IPS-15b (cell line): ENCODE measurements around the gene EMP1.

Source experiments
- H3K27me3 ChIP-seq: one replicate; pipeline ENCODE4 v1.6.1; 2013; ENCODE audit warnings: low read length; ENCODE audit not compliant: control insufficient read depth, insufficient read depth
- H3K36me3 ChIP-seq: one replicate; pipeline ENCODE4 v1.6.1; 2013; ENCODE audit warnings: low read length; ENCODE audit not compliant: control insufficient read depth, insufficient read depth
- H3K4me1 ChIP-seq: one replicate; pipeline ENCODE4 v1.6.1; 2013; ENCODE audit warnings: mild to moderate bottlenecking, low read length; ENCODE audit not compliant: control insufficient read depth, insufficient read depth
- H3K4me3 ChIP-seq: one replicate; pipeline ENCODE4 v1.5.1; 2013; ENCODE audit warnings: low read depth, low read length
- H3K9ac ChIP-seq: one replicate; pipeline ENCODE4 v1.6.1; 2013; ENCODE audit warnings: low read depth, mild to moderate bottlenecking, low read length
- H3K9me3 ChIP-seq: one replicate; pipeline ENCODE4 v1.6.1; 2013; ENCODE audit warnings: mild to moderate bottlenecking, low read length; ENCODE audit not compliant: control insufficient read depth, insufficient read depth

The EMP1 gene

GRCh38 chr12:13215056-13215455 lies 18.5 kb downstream of the EMP1 start:
- peaks cover 6% of the 10 kb centered on the region for H3K9me3 ChIP-seq
- peaks cover 6% of the 10 kb centered on the region for H3K4me1 ChIP-seq
- H3K4me3 ChIP-seq, result no peak overlapping the region
- no peaks in the 10 kb centered on the region for H3K36me3 ChIP-seq
- no peaks in the 10 kb centered on the region for H3K27me3 ChIP-seq
- H3K9ac ChIP-seq, result no peak overlapping the region

GRCh38 chr12:13218641-13219040 lies 22.1 kb downstream of the EMP1 start:
- Histone ChIP-seq H3K27me3 (no peaks in the 10 kb centered on the region), H3K4me1 (no peaks in the 10 kb centered on the region), H3K9ac (no peak overlapping the region), H3K4me3 (no peak overlapping the region), H3K36me3 (no peaks in the 10 kb centered on the region), H3K9me3 (peaks cover 6% of the 10 kb centered on the region)

GRCh38 chr12:13219320-13219719 lies 22.8 kb downstream of the EMP1 start:
- Histone ChIP-seq H3K9ac (no peak overlapping the region), H3K4me1 (no peaks in the 10 kb centered on the region), H3K36me3 (no peaks in the 10 kb centered on the region), H3K4me3 (no peak overlapping the region), H3K9me3 (peaks cover 6% of the 10 kb centered on the region), H3K27me3 (no peaks in the 10 kb centered on the region)

GRCh38 chr12:13220838-13221237 lies 24.3 kb downstream of the EMP1 start:
- no peak overlapping the region for H3K9ac ChIP-seq
- H3K27me3 ChIP-seq, result no peaks in the 10 kb centered on the region
- H3K4me1 ChIP-seq, result no peaks in the 10 kb centered on the region
- H3K4me3 ChIP-seq, result no peak overlapping the region
- peaks cover 6% of the 10 kb centered on the region for H3K9me3 ChIP-seq
- H3K36me3 ChIP-seq, result no peaks in the 10 kb centered on the region

GRCh38 chr12:13222076-13222475 lies 25.6 kb downstream of the EMP1 start:
- Histone ChIP-seq H3K4me1 (no peaks in the 10 kb centered on the region), H3K36me3 (no peaks in the 10 kb centered on the region), H3K9ac (no peak overlapping the region), H3K9me3 (peaks cover 6% of the 10 kb centered on the region), H3K4me3 (no peak overlapping the region), H3K27me3 (no peaks in the 10 kb centered on the region)

- Histone ChIP-seq H3K4me1 (no peaks in the 10 kb centered on the region), H3K9me3 (peaks cover 6% of the 10 kb centered on the region), H3K27me3 (no peaks in the 10 kb centered on the region), H3K4me3 (no peak overlapping the region), H3K9ac (no peak overlapping the region), H3K36me3 (no peaks in the 10 kb centered on the region)
These were observed 26.8 kb downstream of the EMP1 start for GRCh38 chr12:13223179-13223804.

- H3K4me3 ChIP-seq, result no peak overlapping the region
- no peaks in the 10 kb centered on the region for H3K4me1 ChIP-seq
- no peaks in the 10 kb centered on the region for H3K27me3 ChIP-seq
- peaks cover 2% of the 10 kb centered on the region for H3K9me3 ChIP-seq
- no peak overlapping the region for H3K9ac ChIP-seq
- H3K36me3 ChIP-seq, result no peaks in the 10 kb centered on the region
These were observed 27.4 kb downstream of the EMP1 start for GRCh38 chr12:13223941-13224340.

GRCh38 chr12:13227191-13227590 lies 30.7 kb downstream of the EMP1 start:
- no peaks in the 10 kb centered on the region for H3K9me3 ChIP-seq
- H3K4me1 ChIP-seq, result no peaks in the 10 kb centered on the region
- H3K4me3 ChIP-seq, result no peak overlapping the region
- H3K36me3 ChIP-seq, result no peaks in the 10 kb centered on the region
- H3K9ac ChIP-seq, result no peak overlapping the region
- no peaks in the 10 kb centered on the region for H3K27me3 ChIP-seq

GRCh38 chr12:13228579-13228978 lies 32.1 kb downstream of the EMP1 start:
- Histone ChIP-seq H3K36me3 (no peaks in the 10 kb centered on the region), H3K27me3 (no peaks in the 10 kb centered on the region), H3K9me3 (no peaks in the 10 kb centered on the region), H3K4me3 (no peak overlapping the region), H3K4me1 (no peaks in the 10 kb centered on the region), H3K9ac (no peak overlapping the region)

- Histone ChIP-seq H3K4me1 (no peaks in the 10 kb centered on the region), H3K9me3 (no peaks in the 10 kb centered on the region), H3K27me3 (no peaks in the 10 kb centered on the region), H3K36me3 (no peaks in the 10 kb centered on the region), H3K9ac (no peak overlapping the region), H3K4me3 (no peak overlapping the region)
These were observed 33.0 kb downstream of the EMP1 start for GRCh38 chr12:13229504-13229903.

GRCh38 chr12:13230500-13230899 lies 34.0 kb downstream of the EMP1 start:
- Histone ChIP-seq H3K27me3 (no peaks in the 10 kb centered on the region), H3K4me1 (no peaks in the 10 kb centered on the region), H3K36me3 (no peaks in the 10 kb centered on the region), H3K4me3 (no peak overlapping the region), H3K9ac (no peak overlapping the region), H3K9me3 (no peaks in the 10 kb centered on the region)

GRCh38 chr12:13233830-13234641 lies 37.5 kb downstream of the EMP1 start:
- H3K27me3 ChIP-seq, result no peaks in the 10 kb centered on the region
- no peaks in the 10 kb centered on the region for H3K36me3 ChIP-seq
- H3K9ac ChIP-seq, result no peak overlapping the region
- H3K4me3 ChIP-seq, result no peak overlapping the region
- H3K4me1 ChIP-seq, result no peaks in the 10 kb centered on the region
- H3K9me3 ChIP-seq, result no peaks in the 10 kb centered on the region
